T-helper 1 cell treated with Interleukin-12 subunit alpha and Interleukin-12 subunit beta and Interleukin-4 antibody, amounts not matched to agents 30 ng/mL and 1 ng/mL, for 36 hours (primary cell): ENCODE measurements around the gene CEP72. TPM values are rescaled to one million over a fixed set of nuclear protein-coding genes. Genes with fewer than 3 reads are reported as not detected.
"Not testable (repeated sequence)": the region's sequence is repeated elsewhere in the genome, so short reads cannot be mapped to it uniquely, and the experiment has no call there.

Experiments used
- intact Hi-C: fragments of 100-400 bp; cut with micrococcal nuclease; formaldehyde crosslinking; loops from one replicate; pipeline ENCODE4 v1.15.1; 2024
- total RNA-seq: library from RNA; stranded (reverse); gene quantifications from 2 replicates; pipeline ENCODE4 v1.2.3, GENCODE V29; 2022

The CEP72 gene
- 22.5 and 28.4 TPM in 2 replicates for total RNA-seq

- intact Hi-C loops: loop anchor here (1.0 to 10.0 kb wide), 13 partner anchors 70 to 1183 kb away; partner anchors contain the start of genes BRD9, CCDC127, MRPL36 and PDCD6
Observed at GRCh38 chr5:611731-612486, at the start of gene CEP72. TSS of gene CEP72 (plus strand) at chr5:612340. CDS start at chr5:612362, 22 bp downstream.

- intact Hi-C loops: no loop called here
Observed at GRCh38 chr5:565782-566440, 46.2 kb upstream of the CEP72 start.

GRCh38 chr5:566636-567309 is 45.4 kb upstream of the CEP72 start:
- intact Hi-C loops: no loop called here

- intact Hi-C loops: no loop called here
Observed at GRCh38 chr5:567664-568060, 44.5 kb upstream of the CEP72 start.

GRCh38 chr5:568061-568781 is 43.9 kb upstream of the CEP72 start:
- intact Hi-C loops: no loop called here

- intact Hi-C loops: no loop called here
Observed at GRCh38 chr5:568809-569208, 43.3 kb upstream of the CEP72 start.

- intact Hi-C loops: no loop called here
Observed at GRCh38 chr5:569358-569867, 42.7 kb upstream of the CEP72 start.

- intact Hi-C loops: no loop called here
Observed at GRCh38 chr5:569868-570361, 42.2 kb upstream of the CEP72 start.

GRCh38 chr5:570446-570845 is 41.7 kb upstream of the CEP72 start:
- intact Hi-C loops: no loop called here

- intact Hi-C loops: no loop called here
Observed at GRCh38 chr5:570886-571285, 41.3 kb upstream of the CEP72 start.

- intact Hi-C loops: no loop called here
Observed at GRCh38 chr5:571791-572190, 40.3 kb upstream of the CEP72 start.

GRCh38 chr5:572398-573019 is 39.6 kb upstream of the CEP72 start:
- intact Hi-C loops: no loop called here

GRCh38 chr5:573206-573605 is 38.9 kb upstream of the CEP72 start:
- intact Hi-C loops: no loop called here

GRCh38 chr5:573976-574375 is 38.2 kb upstream of the CEP72 start:
- intact Hi-C loops: no loop called here

- intact Hi-C loops: no loop called here
Observed at GRCh38 chr5:574906-575305, 37.2 kb upstream of the CEP72 start.

GRCh38 chr5:575636-576035 is 36.5 kb upstream of the CEP72 start:
- intact Hi-C loops: no loop called here

GRCh38 chr5:577214-577613 is 34.9 kb upstream of the CEP72 start:
- intact Hi-C loops: not testable (repeated sequence)

GRCh38 chr5:577800-578199 is 34.3 kb upstream of the CEP72 start:
- intact Hi-C loops: no loop called here

GRCh38 chr5:579211-579610 is 32.9 kb upstream of the CEP72 start:
- intact Hi-C loops: no loop called here

GRCh38 chr5:579746-580366 is 32.3 kb upstream of the CEP72 start:
- intact Hi-C loops: no loop called here
